Mesenchymal stem cell (in vitro differentiated cells and primary cell): ENCODE results near the gene DYNC1I1.

Source experiments
- DNase-seq: peaks from one replicate; pipeline ENCODE4 v3.0.0-alpha.2; 2013
- H2AFZ ChIP-seq: one replicate; pipeline ENCODE4 v1.6.1; 2013; ENCODE audit warnings: low read depth, mild to moderate bottlenecking, control low read depth, inconsistent platforms, low read length, moderate library complexity
- H2AK5ac ChIP-seq: 2 replicates; pipeline ENCODE4 v1.6.1; 2013; ENCODE audit warnings: low read length, moderate library complexity, mild to moderate bottlenecking, inconsistent platforms; ENCODE audit not compliant: severe bottlenecking
- H2BK120ac ChIP-seq: one replicate; pipeline ENCODE4 v1.6.1; 2013; ENCODE audit warnings: low read depth, mild to moderate bottlenecking, inconsistent platforms, low read length, moderate library complexity
- H2BK12ac ChIP-seq, 2 experiments: one replicate each; pipeline ENCODE4 v1.6.1; 2013; ENCODE audit warnings: inconsistent platforms in 2 of 2, low read length in 2 of 2, mild to moderate bottlenecking in 2 of 2, moderate library complexity in 2 of 2, control low read depth in 1 of 2
- H2BK15ac ChIP-seq: one replicate; pipeline ENCODE4 v1.6.1; 2013; ENCODE audit warnings: mild to moderate bottlenecking, low read depth, inconsistent platforms; ENCODE audit not compliant: poor library complexity, severe bottlenecking
- H2BK5ac ChIP-seq: 2 replicates; pipeline ENCODE4 v1.6.1; 2013; ENCODE audit warnings: low read depth, mild to moderate bottlenecking, low read length, control low read depth, inconsistent platforms; ENCODE audit not compliant: poor library complexity, severe bottlenecking
- H3K14ac ChIP-seq, 2 experiments: one replicate each; pipeline ENCODE4 v1.6.1; 2013; ENCODE audit warnings: inconsistent platforms in 2 of 2, low read length in 2 of 2, control low read depth in 1 of 2, mild to moderate bottlenecking in 1 of 2, moderate library complexity in 1 of 2
- H3K18ac ChIP-seq, 2 experiments: one replicate each; pipeline ENCODE4 v1.6.1; 2013; ENCODE audit warnings: inconsistent platforms in 2 of 2, low read length in 2 of 2, control low read depth in 1 of 2, low read depth in 1 of 2, mild to moderate bottlenecking in 1 of 2
- H3K23ac ChIP-seq, 2 experiments: one replicate each; pipeline ENCODE4 v1.6.1; 2013; ENCODE audit warnings: inconsistent platforms in 2 of 2, low read length in 2 of 2, mild to moderate bottlenecking in 2 of 2, moderate library complexity in 2 of 2, control low read depth in 1 of 2
- H3K27ac ChIP-seq: 2 replicates; pipeline ENCODE4 v1.5.1; 2013; ENCODE audit warnings: mild to moderate bottlenecking, moderate library complexity, low read length, control low read depth, inconsistent platforms; ENCODE audit not compliant: poor library complexity, severe bottlenecking
- H3K27me3 ChIP-seq, 2 experiments: 2 replicates each; pipeline versions ENCODE4 v1.6.1 to v1.7.0; 2013; ENCODE audit warnings: low read length in 2 of 2, mild to moderate bottlenecking in 2 of 2, moderate library complexity in 2 of 2, control low read depth in 1 of 2, inconsistent platforms in 1 of 2; ENCODE audit not compliant: control insufficient read depth in 1 of 2, insufficient read depth in 1 of 2
- H3K36me3 ChIP-seq, 2 experiments: 2 replicates each; pipeline versions ENCODE4 v1.6.1 to v1.7.0; 2013; ENCODE audit warnings: low read length in 2 of 2, control low read depth in 1 of 2, inconsistent platforms in 1 of 2, low read depth in 1 of 2, mild to moderate bottlenecking in 1 of 2; ENCODE audit not compliant: insufficient read depth in 2 of 2, control insufficient read depth in 1 of 2
- H3K4ac ChIP-seq, 2 experiments: one replicate each; pipeline ENCODE4 v1.6.1; 2013; ENCODE audit warnings: inconsistent platforms in 2 of 2, low read length in 2 of 2, mild to moderate bottlenecking in 2 of 2, moderate library complexity in 2 of 2, control low read depth in 1 of 2, low read depth in 1 of 2
- H3K4me1 ChIP-seq: 2 replicates; pipeline ENCODE4 v1.6.1; 2013; ENCODE audit warnings: low read depth, low read length, control low read depth; ENCODE audit not compliant: control insufficient read depth, insufficient read depth
- H3K4me2 ChIP-seq: 2 replicates; pipeline ENCODE4 v1.6.1; 2013; ENCODE audit warnings: low read length, mild to moderate bottlenecking, inconsistent platforms; ENCODE audit not compliant: poor library complexity, severe bottlenecking
- H3K4me3 ChIP-seq, 2 experiments: 2 replicates each; pipeline versions ENCODE4 v1.5.1 to v1.7.0; 2013; ENCODE audit warnings: low read length in 2 of 2, mild to moderate bottlenecking in 2 of 2, control low read depth in 1 of 2, low read depth in 1 of 2; ENCODE audit not compliant: insufficient read depth in 1 of 2
- H3K79me1 ChIP-seq: replicated peaks from 2 replicates; pipeline ENCODE4 v1.6.1; 2013; ENCODE audit warnings: mild to moderate bottlenecking, control low read depth, low read length, inconsistent platforms; ENCODE audit not compliant: poor library complexity, severe bottlenecking
- H3K9ac ChIP-seq: 2 replicates; pipeline ENCODE4 v1.7.0; 2013; ENCODE audit warnings: mild to moderate bottlenecking, low read length, moderate library complexity
- H3K9me3 ChIP-seq: 2 replicates; pipeline ENCODE4 v1.7.0; 2013; ENCODE audit warnings: mild to moderate bottlenecking, low read length; ENCODE audit not compliant: control insufficient read depth
- H4K8ac ChIP-seq: one replicate; pipeline ENCODE4 v1.6.1; 2013; ENCODE audit warnings: inconsistent platforms, mild to moderate bottlenecking, low read length, moderate library complexity
- H4K91ac ChIP-seq: one replicate; pipeline ENCODE4 v1.6.1; 2013; ENCODE audit warnings: mild to moderate bottlenecking, low read length, inconsistent platforms
- WGBS: methylation state at CpG from one replicate; pipeline ENCODE4 v1.1.7; 2013; ENCODE audit warnings: mixed read lengths; 5-methylcytosine and 5-hydroxymethylcytosine counted together

Gene DYNC1I1

GRCh38 chr7:96052860-96053470, 280.6 kb downstream of the DYNC1I1 start:
- Histone ChIP-seq H3K18ac (no peak overlapping the region), H3K23ac (no peak overlapping the region), H3K9me3 (no peaks in the 10 kb centered on the region), H2BK120ac (no peak overlapping the region), H3K4me3 (no peak overlapping the region), H2BK12ac (no peak overlapping the region), H2BK15ac (no peak overlapping the region), H4K91ac (no peak overlapping the region), H3K36me3 (no peaks in the 10 kb centered on the region), H4K8ac (no peak overlapping the region), H3K4me2 (no peak overlapping the region), H2AFZ (no peak overlapping the region), H3K4ac (no peak overlapping the region), H3K4me1 (no peaks in the 10 kb centered on the region), H3K79me1 (no peaks in the 10 kb centered on the region), H2AK5ac (no peak overlapping the region), H3K27me3 (no peaks in the 10 kb centered on the region), H3K14ac (no peak overlapping the region), H3K27ac (no peak overlapping the region), H3K9ac (no peak overlapping the region), H2BK5ac (no peak overlapping the region)
- no peak for DNase-seq
- WGBS, result 69% methylated on average over 2 of the region's 4 CpGs

GRCh38 chr7:96055717-96056116, 283.4 kb downstream of the DYNC1I1 start:
- H3K36me3 ChIP-seq, result no peaks in the 10 kb centered on the region
- no peak overlapping the region for H2BK120ac ChIP-seq
- DNase-seq, result no peak
- no peaks in the 10 kb centered on the region for H3K9me3 ChIP-seq
- no peaks in the 10 kb centered on the region for H3K27me3 ChIP-seq
- no peak overlapping the region for H2AK5ac ChIP-seq
- H3K27ac ChIP-seq, result no peak overlapping the region
- H3K79me1 ChIP-seq, result no peaks in the 10 kb centered on the region
- H4K91ac ChIP-seq, result no peak overlapping the region
- H3K23ac ChIP-seq, result no peak overlapping the region
- no peak overlapping the region for H2AFZ ChIP-seq
- H3K4ac ChIP-seq, result no peak overlapping the region
- 100% methylated on average over 1 of the region's 1 CpG for WGBS
- no peak overlapping the region for H4K8ac ChIP-seq
- H3K4me2 ChIP-seq, result no peak overlapping the region
- H3K4me3 ChIP-seq, result no peak overlapping the region
- no peaks in the 10 kb centered on the region for H3K4me1 ChIP-seq
- H3K14ac ChIP-seq, result no peak overlapping the region
- H3K9ac ChIP-seq, result no peak overlapping the region
- no peak overlapping the region for H2BK15ac ChIP-seq
- H2BK12ac ChIP-seq, result no peak overlapping the region
- no peak overlapping the region for H2BK5ac ChIP-seq
- no peak overlapping the region for H3K18ac ChIP-seq

GRCh38 chr7:96059075-96059474, 286.7 kb downstream of the DYNC1I1 start:
- H3K4ac ChIP-seq, result no peak overlapping the region
- no peak for DNase-seq
- no peak overlapping the region for H3K9ac ChIP-seq
- no peak overlapping the region for H4K8ac ChIP-seq
- no peak overlapping the region for H2BK120ac ChIP-seq
- H3K14ac ChIP-seq, result no peak overlapping the region
- H4K91ac ChIP-seq, result no peak overlapping the region
- no peak overlapping the region for H2BK12ac ChIP-seq
- H2BK5ac ChIP-seq, result no peak overlapping the region
- no peaks in the 10 kb centered on the region for H3K9me3 ChIP-seq
- no peak overlapping the region for H3K18ac ChIP-seq
- H3K4me3 ChIP-seq, result no peak overlapping the region
- no peak overlapping the region for H3K27ac ChIP-seq
- H3K4me1 ChIP-seq, result no peaks in the 10 kb centered on the region
- no peaks in the 10 kb centered on the region for H3K79me1 ChIP-seq
- no peak overlapping the region for H2AFZ ChIP-seq
- no peak overlapping the region for H2BK15ac ChIP-seq
- no peak overlapping the region for H3K4me2 ChIP-seq
- H3K36me3 ChIP-seq, result no peaks in the 10 kb centered on the region
- no peak overlapping the region for H2AK5ac ChIP-seq
- no peaks in the 10 kb centered on the region for H3K27me3 ChIP-seq
- WGBS, result no CpG with 5 or more reads among the region's 1 CpG
- H3K23ac ChIP-seq, result no peak overlapping the region

- H3K36me3 ChIP-seq, result no peaks in the 10 kb centered on the region
- H3K27me3 ChIP-seq, result no peaks in the 10 kb centered on the region
- WGBS, result 91% methylated on average over 7 of the region's 7 CpGs
- H4K8ac ChIP-seq, result no peak overlapping the region
- no peak overlapping the region for H3K4me2 ChIP-seq
- H3K4me3 ChIP-seq, result no peak overlapping the region
- H3K9me3 ChIP-seq, result no peaks in the 10 kb centered on the region
- H3K9ac ChIP-seq, result no peak overlapping the region
- H4K91ac ChIP-seq, result no peak overlapping the region
- no peak overlapping the region for H3K27ac ChIP-seq
- H3K4me1 ChIP-seq, result no peaks in the 10 kb centered on the region
- no peak overlapping the region for H3K14ac ChIP-seq
- H3K4ac ChIP-seq, result no peak overlapping the region
- H2BK12ac ChIP-seq, result no peak overlapping the region
- H3K23ac ChIP-seq, result no peak overlapping the region
- H3K18ac ChIP-seq, result no peak overlapping the region
- H3K79me1 ChIP-seq, result no peaks in the 10 kb centered on the region
- H2AK5ac ChIP-seq, result no peak overlapping the region
- H2BK120ac ChIP-seq, result no peak overlapping the region
- H2BK15ac ChIP-seq, result no peak overlapping the region
- no peak overlapping the region for H2BK5ac ChIP-seq
- no peak overlapping the region for H2AFZ ChIP-seq
- no peak for DNase-seq
Observed at GRCh38 chr7:96061009-96061408, 288.7 kb downstream of the DYNC1I1 start.
